ENCODE results near the gene ADCK1.
"Not testable (repeated sequence)": the region's sequence is repeated elsewhere in the genome, so short reads cannot be mapped to it uniquely, and the experiment has no call there.

ADCK1 gene

DNA sequence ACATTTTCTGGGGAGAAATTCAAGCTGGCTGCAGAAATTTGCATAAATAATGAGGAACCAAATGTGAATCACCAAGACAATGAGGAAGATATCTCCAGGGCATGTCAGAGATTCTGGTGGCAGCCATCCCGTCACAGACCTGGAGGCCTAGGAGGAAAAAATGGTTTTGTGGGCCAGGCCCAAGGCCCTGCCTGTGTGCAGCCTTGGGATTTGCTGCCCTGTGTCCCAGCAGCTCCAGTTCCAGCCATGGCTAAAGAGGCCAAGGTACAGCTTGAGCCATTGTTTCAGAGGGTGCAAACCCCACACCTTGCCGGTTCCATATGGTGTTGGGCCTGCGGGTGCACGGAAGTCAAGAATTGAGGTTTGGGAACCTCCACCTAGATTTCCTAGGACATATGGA lies 147.5 kb downstream of the ADCK1 start:
- Histone ChIP-seq H3K36me3 (ENCODE audit: control insufficient read depth, insufficient read depth, low read length) (no peaks in the 10 kb centered on the region), H3K9me3 (ENCODE audit: control insufficient read depth, low read length) (no peaks in the 10 kb centered on the region), H3K27me3 (ENCODE audit: control insufficient read depth, insufficient read depth, low read length) (no peaks in the 10 kb centered on the region), H3K9ac (ENCODE audit: low read length) (no peak overlapping the region), H3K4me3 (ENCODE audit: low read length) (no peak overlapping the region), H3K4me1 (ENCODE audit: control insufficient read depth, insufficient read depth, low read length) (no peaks in the 10 kb centered on the region)

DNA sequence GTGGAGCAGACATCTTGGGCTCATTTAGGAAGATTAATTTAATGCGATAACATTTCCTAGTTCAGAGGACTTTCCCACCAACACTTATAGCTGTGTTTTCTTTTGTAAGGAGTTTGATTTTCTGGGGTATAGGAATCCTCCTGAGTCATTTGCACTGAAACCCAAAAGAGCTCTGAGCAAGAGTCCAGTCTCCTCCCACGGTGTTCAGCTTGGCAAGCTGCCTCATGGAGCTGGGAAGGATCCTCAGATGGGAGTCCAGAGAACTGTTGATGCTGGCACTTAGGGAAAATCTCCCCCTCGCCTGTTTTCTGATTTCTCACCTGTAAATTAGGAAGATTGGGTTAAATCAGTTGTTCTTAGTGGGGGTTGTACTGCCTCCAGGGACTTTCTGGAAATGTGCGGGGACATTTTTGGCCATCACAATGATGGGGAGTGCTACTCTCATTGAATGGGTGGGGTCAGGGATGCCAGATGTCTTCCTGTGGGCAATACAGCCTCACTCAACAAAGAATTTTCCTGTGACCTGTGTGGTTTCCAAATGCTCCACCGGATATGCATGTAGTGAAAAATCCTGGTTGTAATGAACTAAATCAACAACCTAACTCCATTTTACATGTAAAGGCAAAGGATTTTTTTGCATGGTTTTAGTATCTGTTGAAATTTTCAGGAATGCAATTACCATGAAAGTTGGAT lies 150.6 kb downstream of the ADCK1 start:
- no peaks in the 10 kb centered on the region for H3K9me3 ChIP-seq (ENCODE audit: control insufficient read depth, low read length)
- no peaks in the 10 kb centered on the region for H3K27me3 ChIP-seq (ENCODE audit: control insufficient read depth, insufficient read depth, low read length)
- H3K4me3 ChIP-seq (ENCODE audit: low read length) = no peak overlapping the region
- H3K36me3 ChIP-seq (ENCODE audit: control insufficient read depth, insufficient read depth, low read length) = no peaks in the 10 kb centered on the region
- H3K9ac ChIP-seq (ENCODE audit: low read length) = no peak overlapping the region
- no peaks in the 10 kb centered on the region for H3K4me1 ChIP-seq (ENCODE audit: control insufficient read depth, insufficient read depth, low read length)

DNA sequence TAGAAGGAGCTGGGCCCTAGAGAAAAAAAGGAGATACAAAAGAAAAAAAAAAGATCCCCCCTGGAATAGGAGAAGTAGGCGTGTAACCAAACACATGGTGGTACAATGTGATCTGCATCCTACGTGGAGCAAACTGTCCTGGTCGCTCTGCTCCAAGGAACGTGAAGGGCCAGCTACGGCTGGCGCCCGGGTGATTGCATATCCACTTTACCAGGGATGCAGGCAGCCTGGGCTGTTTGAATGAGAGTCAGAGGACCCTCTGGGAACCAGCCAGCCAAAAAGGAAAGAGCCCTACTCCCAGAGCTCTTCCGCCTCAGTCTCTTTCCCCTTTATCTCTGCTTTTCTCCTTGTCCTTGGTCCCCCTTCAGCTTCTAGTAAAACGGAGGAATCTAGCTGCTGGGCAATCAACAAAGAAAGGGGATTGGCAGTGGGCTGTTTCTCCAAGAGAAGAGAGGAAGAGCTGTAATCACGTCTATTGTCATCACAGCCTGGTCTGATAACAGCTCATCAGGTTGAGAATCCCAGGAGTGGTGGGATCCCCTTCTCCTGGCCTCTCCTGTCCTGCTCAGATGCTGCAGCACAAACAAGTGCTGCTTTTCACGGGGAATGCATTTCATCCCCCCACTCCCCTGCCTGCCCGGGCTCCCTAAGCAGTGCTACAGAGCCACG lies 156.0 kb downstream of the ADCK1 start:
- Histone ChIP-seq H3K9me3 (ENCODE audit: control insufficient read depth, low read length) (no peaks in the 10 kb centered on the region), H3K36me3 (ENCODE audit: control insufficient read depth, insufficient read depth, low read length) (no peaks in the 10 kb centered on the region), H3K9ac (ENCODE audit: low read length) (no peak overlapping the region), H3K4me3 (ENCODE audit: low read length) (no peak overlapping the region), H3K4me1 (ENCODE audit: control insufficient read depth, insufficient read depth, low read length) (no peaks in the 10 kb centered on the region), H3K27me3 (ENCODE audit: control insufficient read depth, insufficient read depth, low read length) (no peaks in the 10 kb centered on the region)

DNA sequence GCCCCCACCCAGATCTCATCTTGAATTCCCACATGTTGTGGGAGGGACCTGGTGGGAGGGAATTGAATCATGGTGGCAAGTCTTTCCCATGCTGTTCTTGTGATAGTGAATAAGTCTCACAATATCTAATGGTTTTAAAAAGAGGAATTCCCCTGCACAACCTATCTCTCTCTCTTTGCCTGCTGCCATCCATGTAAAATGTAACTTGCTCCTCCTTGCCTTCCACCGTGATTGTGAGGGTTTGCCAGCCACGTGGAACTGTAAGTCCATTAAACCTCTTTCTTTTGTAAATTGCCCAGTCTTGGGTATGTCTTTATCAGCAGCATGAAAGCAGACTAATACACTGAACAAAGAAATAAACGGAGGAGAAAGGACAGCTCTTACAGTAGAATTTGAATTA lies 159.8 kb downstream of the ADCK1 start:
- not testable (repeated sequence) for H3K9me3 ChIP-seq (ENCODE audit: control insufficient read depth, low read length); H3K9ac ChIP-seq (ENCODE audit: low read length); H3K27me3 ChIP-seq (ENCODE audit: control insufficient read depth, insufficient read depth, low read length); H3K36me3 ChIP-seq (ENCODE audit: control insufficient read depth, insufficient read depth, low read length); H3K4me3 ChIP-seq (ENCODE audit: low read length); H3K4me1 ChIP-seq (ENCODE audit: control insufficient read depth, insufficient read depth, low read length)

DNA sequence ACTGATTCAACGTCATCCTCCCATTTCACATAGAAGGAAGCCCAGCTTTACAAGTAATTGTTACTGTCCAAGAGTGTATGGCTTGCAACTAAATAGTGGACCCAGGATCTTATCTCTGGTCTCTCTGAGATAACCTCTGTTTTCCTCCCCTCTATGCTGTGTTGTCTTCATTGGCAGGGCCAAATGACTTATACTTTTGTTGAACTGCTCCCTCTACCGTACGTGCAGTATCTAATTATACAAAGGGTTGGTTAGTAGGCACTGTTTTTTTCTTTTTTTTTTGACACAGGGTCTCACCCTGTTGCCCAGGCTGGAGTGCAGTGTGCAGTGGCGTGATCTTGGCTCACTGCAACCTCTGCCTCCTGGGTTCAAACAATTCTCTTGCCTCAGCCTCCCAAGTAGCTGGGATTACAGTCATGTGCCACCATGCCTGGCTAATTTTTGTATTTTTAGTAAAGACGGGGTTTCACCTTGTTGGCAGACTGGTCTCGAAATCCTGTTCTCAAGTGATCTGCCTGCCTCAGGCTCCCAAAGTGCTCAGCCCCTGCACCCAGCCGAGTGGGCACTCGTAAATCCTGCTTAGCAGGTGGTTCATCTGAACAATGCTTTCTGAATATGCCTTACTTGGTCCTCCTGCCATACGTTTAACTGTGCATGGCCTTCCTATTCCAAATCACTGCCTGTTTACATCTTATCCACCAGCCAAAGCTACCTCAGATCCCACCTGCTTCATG lies 162.1 kb downstream of the ADCK1 start:
- Histone ChIP-seq H3K4me1 (ENCODE audit: control insufficient read depth, insufficient read depth, low read length) (no peaks in the 10 kb centered on the region), H3K4me3 (ENCODE audit: low read length) (no peak overlapping the region), H3K9me3 (ENCODE audit: control insufficient read depth, low read length) (no peaks in the 10 kb centered on the region), H3K9ac (ENCODE audit: low read length) (no peak overlapping the region), H3K27me3 (ENCODE audit: control insufficient read depth, insufficient read depth, low read length) (peaks cover 6% of the 10 kb centered on the region), H3K36me3 (ENCODE audit: control insufficient read depth, insufficient read depth, low read length) (no peaks in the 10 kb centered on the region)

DNA sequence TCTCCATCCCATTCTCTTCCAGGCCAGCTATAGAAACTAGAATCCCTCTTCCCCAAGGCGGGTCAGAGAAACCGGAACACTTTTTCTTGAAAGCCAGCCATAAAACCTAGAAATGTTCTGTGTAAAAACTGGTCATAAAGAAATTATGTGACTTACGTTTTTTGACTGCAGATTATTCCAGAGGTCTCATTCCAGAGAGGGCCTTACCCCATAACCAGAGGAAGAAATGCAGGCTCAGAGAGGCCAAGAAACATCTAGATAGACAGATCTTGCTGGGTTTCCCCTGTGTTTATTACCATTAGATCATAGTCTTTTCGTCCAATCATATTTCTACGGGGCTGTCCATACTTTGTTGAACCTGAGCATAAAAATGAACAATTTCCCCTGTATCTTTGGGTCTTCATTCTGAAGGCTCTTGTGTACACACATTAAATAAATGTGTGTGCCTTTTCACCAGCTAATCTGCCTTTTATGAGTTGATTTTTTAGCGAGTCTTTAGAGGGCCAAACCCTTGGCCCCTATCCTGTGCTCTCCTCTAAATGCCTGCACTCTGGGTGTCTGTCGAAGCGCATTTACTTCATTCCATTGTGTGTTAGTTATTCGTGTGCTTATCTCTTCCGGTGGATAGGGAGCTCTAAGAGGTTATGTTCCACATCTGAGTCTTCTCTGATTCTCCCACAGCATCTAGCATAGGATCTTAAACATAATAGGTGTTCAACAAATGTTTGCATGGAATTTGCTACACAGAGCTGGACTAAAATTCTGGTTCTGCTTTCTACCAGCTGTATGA lies 163.0 kb downstream of the ADCK1 start:
- Histone ChIP-seq H3K4me1 (ENCODE audit: control insufficient read depth, insufficient read depth, low read length) (no peaks in the 10 kb centered on the region), H3K9me3 (ENCODE audit: control insufficient read depth, low read length) (no peaks in the 10 kb centered on the region), H3K27me3 (ENCODE audit: control insufficient read depth, insufficient read depth, low read length) (peaks cover 6% of the 10 kb centered on the region), H3K9ac (ENCODE audit: low read length) (no peak overlapping the region), H3K4me3 (ENCODE audit: low read length) (no peak overlapping the region), H3K36me3 (ENCODE audit: control insufficient read depth, insufficient read depth, low read length) (no peaks in the 10 kb centered on the region)

DNA sequence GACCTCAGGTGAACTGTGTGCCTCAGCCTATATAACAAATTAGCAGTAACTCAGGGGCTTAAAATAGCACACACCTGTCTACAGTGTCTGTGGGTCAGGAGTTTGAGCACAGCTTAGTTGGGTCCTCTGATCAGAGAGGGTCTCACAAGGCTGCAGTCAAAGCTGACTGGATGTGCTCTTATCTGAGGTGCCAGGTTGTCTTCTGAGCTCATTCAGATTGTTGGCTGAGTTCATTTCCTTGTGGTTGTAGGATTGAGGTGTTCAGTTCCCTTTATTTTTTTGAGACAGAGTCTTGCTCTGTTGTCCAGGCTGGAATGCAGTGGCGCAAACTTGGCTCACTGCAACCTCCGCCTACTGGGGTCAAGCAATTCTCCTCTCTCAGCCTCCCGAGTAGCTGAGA lies 164.7 kb downstream of the ADCK1 start:
- Histone ChIP-seq H3K4me1 (ENCODE audit: control insufficient read depth, insufficient read depth, low read length) (no peaks in the 10 kb centered on the region), H3K4me3 (ENCODE audit: low read length) (no peak overlapping the region), H3K36me3 (ENCODE audit: control insufficient read depth, insufficient read depth, low read length) (no peaks in the 10 kb centered on the region), H3K9ac (ENCODE audit: low read length) (no peak overlapping the region), H3K9me3 (ENCODE audit: control insufficient read depth, low read length) (no peaks in the 10 kb centered on the region), H3K27me3 (ENCODE audit: control insufficient read depth, insufficient read depth, low read length) (peaks cover 6% of the 10 kb centered on the region)

DNA sequence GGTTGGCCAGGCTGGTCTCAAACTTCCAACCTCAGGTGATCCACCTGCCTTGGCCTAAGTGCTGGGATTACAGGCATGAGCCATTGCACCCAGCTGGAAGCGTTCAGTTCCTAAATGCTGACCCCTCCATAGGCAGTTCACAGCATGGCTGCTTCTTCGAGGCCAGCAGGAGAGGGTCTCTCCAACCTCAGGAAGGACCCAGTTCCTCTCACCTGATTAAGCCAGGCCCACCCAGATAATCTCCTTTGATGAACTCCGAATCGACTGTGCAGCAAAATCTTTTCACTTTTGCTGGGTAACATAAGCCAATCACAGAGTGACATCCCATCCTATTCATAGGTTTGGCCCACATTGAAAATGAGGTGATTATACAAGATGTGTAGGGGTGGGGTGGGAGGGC lies 165.1 kb downstream of the ADCK1 start:
- Histone ChIP-seq H3K36me3 (ENCODE audit: control insufficient read depth, insufficient read depth, low read length) (no peaks in the 10 kb centered on the region), H3K9ac (ENCODE audit: low read length) (no peak overlapping the region), H3K9me3 (ENCODE audit: control insufficient read depth, low read length) (no peaks in the 10 kb centered on the region), H3K27me3 (ENCODE audit: control insufficient read depth, insufficient read depth, low read length) (peaks cover 6% of the 10 kb centered on the region), H3K4me1 (ENCODE audit: control insufficient read depth, insufficient read depth, low read length) (no peaks in the 10 kb centered on the region), H3K4me3 (ENCODE audit: low read length) (no peak overlapping the region)

DNA sequence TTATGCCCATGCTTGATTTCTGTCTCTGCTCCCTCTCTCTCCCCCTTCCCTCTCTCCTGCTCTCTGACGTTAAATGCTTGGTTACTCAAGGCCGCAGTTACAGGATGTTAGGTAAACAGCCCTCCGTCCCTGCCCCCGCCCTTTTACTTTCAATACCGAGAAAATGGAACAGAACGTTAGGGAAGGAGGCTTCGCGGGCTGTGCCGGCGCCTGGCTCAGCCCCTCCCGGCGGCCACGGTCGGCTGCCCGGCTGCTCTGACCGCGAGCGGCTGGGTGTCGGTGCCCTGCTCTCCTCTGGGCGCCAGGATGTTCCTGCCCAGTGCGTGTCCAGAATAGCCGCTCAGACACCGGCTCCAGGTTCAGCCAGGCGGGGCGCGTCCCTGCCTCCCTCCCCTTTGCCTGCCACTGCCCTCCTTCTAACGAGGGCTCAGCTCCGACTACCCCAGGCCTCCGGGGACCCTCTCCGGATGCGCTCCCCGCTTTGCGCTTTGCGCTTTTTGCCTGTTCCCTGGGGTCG lies 166.1 kb downstream of the ADCK1 start:
- Histone ChIP-seq H3K9ac (ENCODE audit: low read length) (peak overlapping the region; percentile 19), H3K4me3 (ENCODE audit: low read length) (no peak overlapping the region), H3K9me3 (ENCODE audit: control insufficient read depth, low read length) (no peaks in the 10 kb centered on the region), H3K27me3 (ENCODE audit: control insufficient read depth, insufficient read depth, low read length) (peaks cover 6% of the 10 kb centered on the region), H3K4me1 (ENCODE audit: control insufficient read depth, insufficient read depth, low read length) (no peaks in the 10 kb centered on the region), H3K36me3 (ENCODE audit: control insufficient read depth, insufficient read depth, low read length) (no peaks in the 10 kb centered on the region)

DNA sequence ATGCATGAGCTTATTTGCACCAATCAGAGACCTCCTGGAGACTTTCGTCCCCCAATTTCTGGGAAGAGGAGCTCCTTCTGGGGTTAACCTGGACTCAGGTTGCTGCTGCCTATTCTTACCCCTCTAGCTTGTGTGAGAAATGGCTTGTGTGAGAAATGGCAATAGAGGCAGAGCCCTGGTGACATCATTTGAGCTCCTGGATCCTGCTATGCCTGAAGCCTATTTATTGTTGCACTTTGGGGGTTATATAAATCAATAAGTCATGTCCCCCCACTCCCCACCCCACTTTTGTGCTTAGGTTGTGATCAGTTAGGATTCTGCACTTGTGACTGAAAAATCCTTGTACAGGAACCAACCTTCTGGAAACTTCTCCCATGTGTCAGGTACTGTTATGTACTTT lies 167.2 kb downstream of the ADCK1 start:
- H3K9ac ChIP-seq (ENCODE audit: low read length) = no peak overlapping the region
- no peaks in the 10 kb centered on the region for H3K9me3 ChIP-seq (ENCODE audit: control insufficient read depth, low read length)
- H3K4me3 ChIP-seq (ENCODE audit: low read length) = no peak overlapping the region
- H3K36me3 ChIP-seq (ENCODE audit: control insufficient read depth, insufficient read depth, low read length) = no peaks in the 10 kb centered on the region
- peaks cover 6% of the 10 kb centered on the region for H3K27me3 ChIP-seq (ENCODE audit: control insufficient read depth, insufficient read depth, low read length)
- no peaks in the 10 kb centered on the region for H3K4me1 ChIP-seq (ENCODE audit: control insufficient read depth, insufficient read depth, low read length)

DNA sequence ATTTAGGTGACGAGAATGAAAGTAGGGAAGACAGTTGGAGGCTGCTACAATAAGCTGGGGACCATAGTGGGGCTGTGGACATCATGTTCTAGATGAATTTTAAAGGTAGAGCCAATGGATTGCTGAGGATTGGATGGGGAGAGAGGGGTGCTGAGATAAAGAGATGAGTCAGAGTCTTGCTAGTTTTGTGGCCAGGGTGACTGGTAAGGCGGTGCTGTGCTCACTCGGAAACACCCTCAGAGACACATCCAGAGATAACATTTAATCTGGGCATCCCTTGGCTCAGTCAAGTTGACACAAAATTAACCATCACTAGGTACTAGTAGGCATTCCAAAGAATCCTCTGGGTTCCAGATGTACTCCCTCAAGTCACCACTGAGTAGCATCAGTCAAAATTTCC lies 170.7 kb downstream of the ADCK1 start:
- H3K27me3 ChIP-seq (ENCODE audit: control insufficient read depth, insufficient read depth, low read length) = peaks cover 3% of the 10 kb centered on the region
- H3K4me3 ChIP-seq (ENCODE audit: low read length) = no peak overlapping the region
- no peaks in the 10 kb centered on the region for H3K36me3 ChIP-seq (ENCODE audit: control insufficient read depth, insufficient read depth, low read length)
- no peaks in the 10 kb centered on the region for H3K9me3 ChIP-seq (ENCODE audit: control insufficient read depth, low read length)
- H3K4me1 ChIP-seq (ENCODE audit: control insufficient read depth, insufficient read depth, low read length) = no peaks in the 10 kb centered on the region
- H3K9ac ChIP-seq (ENCODE audit: low read length) = no peak overlapping the region

Measured in mucosa of stomach (tissue), 1 donor.